ENCODE measurements around the gene PCDH10. TPM values are rescaled to one million over a fixed set of nuclear protein-coding genes. Genes with fewer than 3 reads are reported as not detected.
A peak's percentile ranks its signal among the peaks of the same experiment; 100 is the strongest.

Gene PCDH10
- total RNA-seq (1 to 10 TPM in 2 of 5 donors, under 1 TPM in 1, not detected in 2; 0.29 to 9.4 (median 1.7) TPM), polyA plus RNA-seq (under 1 TPM in 2 of 3 donors, not detected in 1; 0.06 to 0.50 TPM)
- long read RNA-seq, donor 1, full-length matches to known transcripts: 6 of 6 reads
- long read RNA-seq, donor 1, partial matches to known transcripts: 0 of 6 reads
- long read RNA-seq, donor 1, other reads (novel, unspliced or antisense): 0 of 6 reads
- long read RNA-seq, donor 2, full-length matches to known transcripts: 12 of 12 reads
- long read RNA-seq, donor 2, partial matches to known transcripts: 0 of 12 reads
- long read RNA-seq, donor 2, other reads (novel, unspliced or antisense): 0 of 12 reads
- long read RNA-seq, donor 3, full-length matches to known transcripts: 1 of 1 reads
- long read RNA-seq, donor 3, partial matches to known transcripts: 0 of 1 reads
- long read RNA-seq, donor 3, other reads (novel, unspliced or antisense): 0 of 1 reads
- long read RNA-seq, donor 4: 0 reads
- long read RNA-seq, donor 5, full-length matches to known transcripts: 11 of 11 reads
- long read RNA-seq, donor 5, partial matches to known transcripts: 0 of 11 reads
- long read RNA-seq, donor 5, other reads (novel, unspliced or antisense): 0 of 11 reads
- long read RNA-seq, donor 6, full-length matches to known transcripts: 11 of 11 reads
- long read RNA-seq, donor 6, partial matches to known transcripts: 0 of 11 reads
- long read RNA-seq, donor 6, other reads (novel, unspliced or antisense): 0 of 11 reads
- long read RNA-seq, donor 7, full-length matches to known transcripts: 10 of 10 reads
- long read RNA-seq, donor 7, partial matches to known transcripts: 0 of 10 reads
- long read RNA-seq, donor 7, other reads (novel, unspliced or antisense): 0 of 10 reads
- long read RNA-seq, donor 8, full-length matches to known transcripts: 5 of 5 reads
- long read RNA-seq, donor 8, partial matches to known transcripts: 0 of 5 reads
- long read RNA-seq, donor 8, other reads (novel, unspliced or antisense): 0 of 5 reads
- long read RNA-seq, donor 9, full-length matches to known transcripts: 7 of 7 reads
- long read RNA-seq, donor 9, partial matches to known transcripts: 0 of 7 reads
- long read RNA-seq, donor 9, other reads (novel, unspliced or antisense): 0 of 7 reads
- long read RNA-seq, donor 10, full-length matches to known transcripts: 3 of 3 reads
- long read RNA-seq, donor 10, partial matches to known transcripts: 0 of 3 reads
- long read RNA-seq, donor 10, other reads (novel, unspliced or antisense): 0 of 3 reads

- intact Hi-C loops (cut with DNase I; ENCODE audit: low total_unique reads): no loop called here
- Histone ChIP-seq H3K36me3 (no peaks in the 10 kb centered on the region), H3K27me3 (peaks cover 5 to 96% (median 78%) of the 10 kb centered on the region in 3 donors), H3K9me3 (peaks cover 0 to 15% (median 0%) of the 10 kb centered on the region in 4 donors), H3K4me3 (peak within 1 kb of the TSS; percentile 39 to 51 (median 46)), H3K4me1 (peaks cover 46 to 78% (median 68%) of the 10 kb centered on the region in 4 donors), H3K27ac (no peak within 1 kb of the TSS)
- peak; percentile 65 to 97 for DNase-seq
- TF ChIP-seq POLR2AphosphoS5 (IDR thresholded peaks at IDR 0.05) (peak; percentile 65 to 76 (median 72)), EP300 (IDR thresholded peaks at IDR 0.05) (no peak)
- 1 to 4% (median 3%) methylated on average over 38 of the region's 38 CpGs for WGBS, 5 donors
Observed at GRCh38 chr4:133148690-133149363, at the start of gene PCDH10. Gene PCDH10 (plus strand): TSS chr4:133149294. CDS start chr4:133150141, 847 bp downstream.

GRCh38 chr4:133102043-133102442 lies 47.1 kb upstream of the PCDH10 start:
- no peak overlapping the region for H3K27ac ChIP-seq
- no peaks in the 10 kb centered on the region for H3K4me1 ChIP-seq
- intact Hi-C loops (cut with DNase I; ENCODE audit: low total_unique reads): no loop called here
- H3K27me3 ChIP-seq: no peaks in the 10 kb centered on the region
- TF ChIP-seq POLR2A (IDR thresholded peaks at IDR 0.05): no peak
- no peak for TF ChIP-seq EP300 (IDR thresholded peaks at IDR 0.05)
- TF ChIP-seq CTCF (IDR thresholded peaks at IDR 0.05): no peak
- TF ChIP-seq POLR2AphosphoS5 (IDR thresholded peaks at IDR 0.05): no peak
- no peak overlapping the region for H3K4me3 ChIP-seq
- WGBS, 5 donors: 83 to 88% (median 85%) methylated on average over 6 of the region's 6 CpGs
- no peaks in the 10 kb centered on the region for H3K36me3 ChIP-seq
- no peak for DNase-seq
- H3K9me3 ChIP-seq: peaks cover 0 to 3% (median 0%) of the 10 kb centered on the region in 4 donors

GRCh38 chr4:133102612-133103409 lies 46.3 kb upstream of the PCDH10 start:
- 64 to 74% (median 67%) methylated on average over 4 of the region's 4 CpGs for WGBS, 5 donors
- TF ChIP-seq POLR2AphosphoS5 (IDR thresholded peaks at IDR 0.05) (no peak), CTCF (IDR thresholded peaks at IDR 0.05) (no peak), EP300 (IDR thresholded peaks at IDR 0.05) (no peak), POLR2A (IDR thresholded peaks at IDR 0.05) (no peak)

GRCh38 chr4:133112641-133113040 lies 36.5 kb upstream of the PCDH10 start:
- no peak overlapping the region for H3K4me3 ChIP-seq
- no peaks in the 10 kb centered on the region for H3K36me3 ChIP-seq
- H3K9me3 ChIP-seq: no peaks in the 10 kb centered on the region
- H3K27ac ChIP-seq: no peak overlapping the region
- no peak for DNase-seq
- H3K4me1 ChIP-seq: no peaks in the 10 kb centered on the region
- H3K27me3 ChIP-seq: no peaks in the 10 kb centered on the region
- no peak for TF ChIP-seq POLR2A (IDR thresholded peaks at IDR 0.05)
- TF ChIP-seq EP300 (IDR thresholded peaks at IDR 0.05): no peak
- no peak for TF ChIP-seq CTCF (IDR thresholded peaks at IDR 0.05)
- no peak for TF ChIP-seq POLR2AphosphoS5 (IDR thresholded peaks at IDR 0.05)
- intact Hi-C loops (cut with DNase I; ENCODE audit: low total_unique reads): no loop called here

More at GRCh38 chr4:133102612-133103409, 46.3 kb upstream of the PCDH10 start:
- no peak overlapping the region for H3K4me3 ChIP-seq
- no peak overlapping the region for H3K27ac ChIP-seq
- H3K4me1 ChIP-seq: no peaks in the 10 kb centered on the region
- no peaks in the 10 kb centered on the region for H3K36me3 ChIP-seq
- DNase-seq: no peak
- H3K27me3 ChIP-seq: no peaks in the 10 kb centered on the region
- peaks cover 0 to 3% (median 0%) of the 10 kb centered on the region in 4 donors for H3K9me3 ChIP-seq
- intact Hi-C loops (cut with DNase I; ENCODE audit: low total_unique reads): no loop called here
